Measurements from ENCODE around the gene ZBTB3.

Gene ZBTB3

DNA sequence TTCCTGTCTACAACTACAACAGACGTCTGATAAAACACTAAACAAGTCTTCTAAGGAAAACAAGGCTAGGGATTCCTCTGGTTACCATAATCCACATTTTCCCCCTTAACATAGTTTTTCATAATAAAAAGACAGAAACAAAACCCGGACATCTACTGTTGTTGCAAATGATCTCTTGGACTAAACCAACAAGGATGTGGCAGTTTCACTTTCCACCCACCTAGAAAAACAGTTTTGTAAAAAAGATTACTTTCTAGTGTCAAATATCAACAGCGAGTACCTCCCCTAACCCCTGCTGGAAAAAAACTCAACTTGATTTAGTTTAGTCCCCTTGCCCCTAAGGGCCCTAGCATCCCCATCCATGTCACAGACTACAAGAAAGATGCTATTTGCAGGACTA, 41.1 kb downstream of the ZBTB3 start:
- no peak for TF ChIP-seq ZNF426 (tag by site-specific recombination; IDR thresholded peaks at IDR 0.05)
- TF ChIP-seq, protein P1, sequence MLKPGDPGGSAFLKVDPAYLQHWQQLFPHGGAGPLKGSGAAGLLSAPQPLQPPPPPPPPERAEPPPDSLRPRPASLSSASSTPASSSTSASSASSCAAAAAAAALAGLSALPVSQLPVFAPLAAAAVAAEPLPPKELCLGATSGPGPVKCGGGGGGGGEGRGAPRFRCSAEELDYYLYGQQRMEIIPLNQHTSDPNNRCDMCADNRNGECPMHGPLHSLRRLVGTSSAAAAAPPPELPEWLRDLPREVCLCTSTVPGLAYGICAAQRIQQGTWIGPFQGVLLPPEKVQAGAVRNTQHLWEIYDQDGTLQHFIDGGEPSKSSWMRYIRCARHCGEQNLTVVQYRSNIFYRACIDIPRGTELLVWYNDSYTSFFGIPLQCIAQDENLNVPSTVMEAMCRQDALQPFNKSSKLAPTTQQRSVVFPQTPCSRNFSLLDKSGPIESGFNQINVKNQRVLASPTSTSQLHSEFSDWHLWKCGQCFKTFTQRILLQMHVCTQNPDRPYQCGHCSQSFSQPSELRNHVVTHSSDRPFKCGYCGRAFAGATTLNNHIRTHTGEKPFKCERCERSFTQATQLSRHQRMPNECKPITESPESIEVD (tag by site-specific recombination; IDR thresholded peaks at IDR 0.05): 0 out of 2 replicates have a peak, but pooled peaks have one; percentile 17
- TF ChIP-seq, protein P2, sequence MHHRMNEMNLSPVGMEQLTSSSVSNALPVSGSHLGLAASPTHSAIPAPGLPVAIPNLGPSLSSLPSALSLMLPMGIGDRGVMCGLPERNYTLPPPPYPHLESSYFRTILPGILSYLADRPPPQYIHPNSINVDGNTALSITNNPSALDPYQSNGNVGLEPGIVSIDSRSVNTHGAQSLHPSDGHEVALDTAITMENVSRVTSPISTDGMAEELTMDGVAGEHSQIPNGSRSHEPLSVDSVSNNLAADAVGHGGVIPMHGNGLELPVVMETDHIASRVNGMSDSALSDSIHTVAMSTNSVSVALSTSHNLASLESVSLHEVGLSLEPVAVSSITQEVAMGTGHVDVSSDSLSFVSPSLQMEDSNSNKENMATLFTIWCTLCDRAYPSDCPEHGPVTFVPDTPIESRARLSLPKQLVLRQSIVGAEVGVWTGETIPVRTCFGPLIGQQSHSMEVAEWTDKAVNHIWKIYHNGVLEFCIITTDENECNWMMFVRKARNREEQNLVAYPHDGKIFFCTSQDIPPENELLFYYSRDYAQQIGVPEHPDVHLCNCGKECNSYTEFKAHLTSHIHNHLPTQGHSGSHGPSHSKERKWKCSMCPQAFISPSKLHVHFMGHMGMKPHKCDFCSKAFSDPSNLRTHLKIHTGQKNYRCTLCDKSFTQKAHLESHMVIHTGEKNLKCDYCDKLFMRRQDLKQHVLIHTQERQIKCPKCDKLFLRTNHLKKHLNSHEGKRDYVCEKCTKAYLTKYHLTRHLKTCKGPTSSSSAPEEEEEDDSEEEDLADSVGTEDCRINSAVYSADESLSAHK (tag by site-specific recombination; IDR thresholded peaks at IDR 0.05): peak; percentile 57
- TF ChIP-seq, protein P3, sequence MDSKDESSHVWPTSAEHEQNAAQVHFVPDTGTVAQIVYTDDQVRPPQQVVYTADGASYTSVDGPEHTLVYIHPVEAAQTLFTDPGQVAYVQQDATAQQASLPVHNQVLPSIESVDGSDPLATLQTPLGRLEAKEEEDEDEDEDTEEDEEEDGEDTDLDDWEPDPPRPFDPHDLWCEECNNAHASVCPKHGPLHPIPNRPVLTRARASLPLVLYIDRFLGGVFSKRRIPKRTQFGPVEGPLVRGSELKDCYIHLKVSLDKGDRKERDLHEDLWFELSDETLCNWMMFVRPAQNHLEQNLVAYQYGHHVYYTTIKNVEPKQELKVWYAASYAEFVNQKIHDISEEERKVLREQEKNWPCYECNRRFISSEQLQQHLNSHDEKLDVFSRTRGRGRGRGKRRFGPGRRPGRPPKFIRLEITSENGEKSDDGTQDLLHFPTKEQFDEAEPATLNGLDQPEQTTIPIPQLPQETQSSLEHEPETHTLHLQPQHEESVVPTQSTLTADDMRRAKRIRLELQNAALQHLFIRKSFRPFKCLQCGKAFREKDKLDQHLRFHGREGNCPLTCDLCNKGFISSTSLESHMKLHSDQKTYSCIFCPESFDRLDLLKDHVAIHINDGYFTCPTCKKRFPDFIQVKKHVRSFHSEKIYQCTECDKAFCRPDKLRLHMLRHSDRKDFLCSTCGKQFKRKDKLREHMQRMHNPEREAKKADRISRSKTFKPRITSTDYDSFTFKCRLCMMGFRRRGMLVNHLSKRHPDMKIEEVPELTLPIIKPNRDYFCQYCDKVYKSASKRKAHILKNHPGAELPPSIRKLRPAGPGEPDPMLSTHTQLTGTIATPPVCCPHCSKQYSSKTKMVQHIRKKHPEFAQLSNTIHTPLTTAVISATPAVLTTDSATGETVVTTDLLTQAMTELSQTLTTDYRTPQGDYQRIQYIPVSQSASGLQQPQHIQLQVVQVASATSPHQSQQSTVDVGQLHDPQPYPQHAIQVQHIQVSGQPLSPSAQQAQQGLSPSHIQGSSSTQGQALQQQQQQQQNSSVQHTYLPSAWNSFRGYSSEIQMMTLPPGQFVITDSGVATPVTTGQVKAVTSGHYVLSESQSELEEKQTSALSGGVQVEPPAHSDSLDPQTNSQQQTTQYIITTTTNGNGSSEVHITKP (tag by site-specific recombination; IDR thresholded peaks at IDR 0.05): 0 out of 2 replicates have a peak, but pooled peaks have one; percentile 29
- Histone ChIP-seq H3K4me3 (ENCODE audit: low read depth, low read length) (no peak overlapping the region), H3K4me1 (ENCODE audit: control insufficient read depth, insufficient read depth, low read length) (no peaks in the 10 kb centered on the region), H3K27ac (ENCODE audit: extremely low read depth, low read depth, low read length) (no peak overlapping the region), H3K9me3 (ENCODE audit: control insufficient read depth, insufficient read depth, low read depth, low read length) (no peaks in the 10 kb centered on the region), H3K36me3 (ENCODE audit: control insufficient read depth in 2 of 2, insufficient read depth in 1 of 2, low read length in 2 of 2) (peaks cover 13 to 97% of the 10 kb centered on the region in 2 experiments)
- ChIA-PET CTCF (interaction anchor here (0.7 kb wide), 1 partner anchor 12 kb away, joined by 3 read pairs; no protein-coding TSS in a partner anchor), POLR2A (no interaction called here)

DNA sequence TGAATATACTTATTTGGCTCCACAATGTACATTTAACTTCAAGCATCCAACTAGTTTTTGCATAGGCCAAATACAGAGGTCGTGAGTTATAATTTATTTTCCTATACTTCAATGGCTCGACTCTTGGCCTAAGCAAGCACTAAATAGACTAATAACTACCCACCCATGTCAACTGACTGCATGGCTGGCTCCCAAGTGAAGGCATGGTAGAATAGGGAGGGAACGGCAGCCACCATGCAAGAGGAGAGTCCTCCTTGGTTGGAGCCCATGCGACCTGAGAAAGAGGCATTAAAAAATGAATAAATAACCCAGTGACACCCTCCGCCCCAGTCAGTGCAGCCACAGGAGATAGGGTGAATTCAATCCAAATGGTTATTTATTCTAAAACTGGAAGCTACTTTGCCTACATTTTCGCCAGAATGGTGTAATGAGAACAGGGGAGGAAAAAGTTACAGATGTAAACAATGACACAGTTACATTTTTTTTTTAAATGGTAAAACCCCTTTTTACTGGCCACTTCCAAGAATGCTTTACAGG, 41.6 kb downstream of the ZBTB3 start:
- H3K36me3 ChIP-seq (ENCODE audit: control insufficient read depth in 2 of 2, insufficient read depth in 1 of 2, low read length in 2 of 2): peaks cover 10 to 97% of the 10 kb centered on the region in 2 experiments
- no peak overlapping the region for H3K27ac ChIP-seq (ENCODE audit: extremely low read depth, low read depth, low read length)
- CTCF ChIA-PET: interaction anchor here (0.7 kb wide), 1 partner anchor 11 kb away, joined by 3 read pairs; no protein-coding TSS in a partner anchor
- no peak for TF ChIP-seq ZFP37 (tag by site-specific recombination; IDR thresholded peaks at IDR 0.05)
- no peak for TF ChIP-seq ZNF596 (tag by site-specific recombination; IDR thresholded peaks at IDR 0.05)
- TF ChIP-seq ZNF677 (tag by site-specific recombination; IDR thresholded peaks at IDR 0.05): no peak
- no peak for TF ChIP-seq ZNF791 (tag by site-specific recombination; IDR thresholded peaks at IDR 0.05)
- TF ChIP-seq MEIS1 (CRISPR knock-in tag; IDR thresholded peaks at IDR 0.05; ENCODE audit: borderline replicate concordance): no peak
- no peak for TF ChIP-seq ZNF16 (tag by site-specific recombination; IDR thresholded peaks at IDR 0.05; ENCODE audit: low read depth)
- no peak for TF ChIP-seq ZNF157 (tag by site-specific recombination; IDR thresholded peaks at IDR 0.05)
- no peaks in the 10 kb centered on the region for H3K4me1 ChIP-seq (ENCODE audit: control insufficient read depth, insufficient read depth, low read length)
- no peak overlapping the region for H3K4me3 ChIP-seq (ENCODE audit: low read depth, low read length)
- H3K9me3 ChIP-seq (ENCODE audit: control insufficient read depth, insufficient read depth, low read depth, low read length): no peaks in the 10 kb centered on the region
- POLR2A ChIA-PET: no interaction called here

DNA sequence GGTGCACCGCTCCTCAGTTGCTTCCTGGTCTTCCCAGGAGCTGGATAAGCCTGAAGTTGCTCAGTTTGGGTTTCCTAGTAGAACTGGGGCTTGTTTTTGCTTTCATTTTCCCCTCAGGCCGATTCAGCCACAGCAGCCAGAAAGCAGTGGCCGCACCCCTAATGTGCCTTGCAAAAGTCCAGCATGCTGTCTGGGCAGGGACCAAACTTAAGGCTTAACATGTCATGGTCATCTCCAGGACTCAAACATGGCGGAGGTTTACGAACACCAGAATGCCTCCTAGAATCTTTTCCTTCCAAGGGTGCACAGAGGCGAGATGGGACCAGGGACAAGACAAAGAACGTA, 44.0 kb downstream of the ZBTB3 start:
- POLR2A ChIA-PET: interaction anchor here (0.8 to 3.4 kb wide), 6 partner anchors 15 to 131 kb away, joined by 3 to 11 read pairs (median 4); partner anchors contain the start of genes LBHD1, POLR2G, TUT1 and UQCC3
- Histone ChIP-seq H3K4me3 (ENCODE audit: low read depth, low read length) (no peak overlapping the region), H3K36me3 (ENCODE audit: control insufficient read depth in 2 of 2, insufficient read depth in 1 of 2, low read length in 2 of 2) (peaks cover 0 to 93% of the 10 kb centered on the region in 2 experiments; a peak in 1 of 3 replicates), H3K9me3 (ENCODE audit: control insufficient read depth, insufficient read depth, low read depth, low read length) (no peaks in the 10 kb centered on the region), H3K4me1 (ENCODE audit: control insufficient read depth, insufficient read depth, low read length) (peaks cover 3% of the 10 kb centered on the region; the same call in 1 of the 2 replicates), H3K27ac (ENCODE audit: extremely low read depth, low read depth, low read length) (0 out of 2 replicates have a peak overlapping the region, but pooled peaks have one; percentile 18)
- CTCF ChIA-PET: interaction anchor here (1.1 kb wide), 2 partner anchors 16 to 77 kb away, joined by 3 read pairs; partner anchors contain the start of gene TMEM179B
- TF ChIP-seq, protein P4, sequence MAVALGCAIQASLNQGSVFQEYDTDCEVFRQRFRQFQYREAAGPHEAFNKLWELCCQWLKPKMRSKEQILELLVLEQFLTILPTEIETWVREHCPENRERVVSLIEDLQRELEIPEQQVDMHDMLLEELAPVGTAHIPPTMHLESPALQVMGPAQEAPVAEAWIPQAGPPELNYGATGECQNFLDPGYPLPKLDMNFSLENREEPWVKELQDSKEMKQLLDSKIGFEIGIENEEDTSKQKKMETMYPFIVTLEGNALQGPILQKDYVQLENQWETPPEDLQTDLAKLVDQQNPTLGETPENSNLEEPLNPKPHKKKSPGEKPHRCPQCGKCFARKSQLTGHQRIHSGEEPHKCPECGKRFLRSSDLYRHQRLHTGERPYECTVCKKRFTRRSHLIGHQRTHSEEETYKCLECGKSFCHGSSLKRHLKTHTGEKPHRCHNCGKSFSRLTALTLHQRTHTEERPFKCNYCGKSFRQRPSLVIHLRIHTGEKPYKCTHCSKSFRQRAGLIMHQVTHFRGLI (tag by site-specific recombination; IDR thresholded peaks at IDR 0.05): no peak
- TF ChIP-seq, protein P5, sequence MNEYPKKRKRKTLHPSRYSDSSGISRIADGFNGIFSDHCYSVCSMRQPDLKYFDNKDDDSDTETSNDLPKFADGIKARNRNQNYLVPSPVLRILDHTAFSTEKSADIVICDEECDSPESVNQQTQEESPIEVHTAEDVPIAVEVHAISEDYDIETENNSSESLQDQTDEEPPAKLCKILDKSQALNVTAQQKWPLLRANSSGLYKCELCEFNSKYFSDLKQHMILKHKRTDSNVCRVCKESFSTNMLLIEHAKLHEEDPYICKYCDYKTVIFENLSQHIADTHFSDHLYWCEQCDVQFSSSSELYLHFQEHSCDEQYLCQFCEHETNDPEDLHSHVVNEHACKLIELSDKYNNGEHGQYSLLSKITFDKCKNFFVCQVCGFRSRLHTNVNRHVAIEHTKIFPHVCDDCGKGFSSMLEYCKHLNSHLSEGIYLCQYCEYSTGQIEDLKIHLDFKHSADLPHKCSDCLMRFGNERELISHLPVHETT (tag by site-specific recombination; IDR thresholded peaks at IDR 0.05): no peak
- TF ChIP-seq, protein P6, sequence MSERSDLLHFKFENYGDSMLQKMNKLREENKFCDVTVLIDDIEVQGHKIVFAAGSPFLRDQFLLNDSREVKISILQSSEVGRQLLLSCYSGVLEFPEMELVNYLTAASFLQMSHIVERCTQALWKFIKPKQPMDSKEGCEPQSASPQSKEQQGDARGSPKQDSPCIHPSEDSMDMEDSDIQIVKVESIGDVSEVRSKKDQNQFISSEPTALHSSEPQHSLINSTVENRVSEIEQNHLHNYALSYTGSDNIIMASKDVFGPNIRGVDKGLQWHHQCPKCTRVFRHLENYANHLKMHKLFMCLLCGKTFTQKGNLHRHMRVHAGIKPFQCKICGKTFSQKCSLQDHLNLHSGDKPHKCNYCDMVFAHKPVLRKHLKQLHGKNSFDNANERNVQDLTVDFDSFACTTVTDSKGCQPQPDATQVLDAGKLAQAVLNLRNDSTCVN (tag by site-specific recombination; optimal IDR thresholded peaks at IDR 0.05): no peak
- TF ChIP-seq ZBTB20 (tag by site-specific recombination; IDR thresholded peaks at IDR 0.05): peak; percentile 81; the same call in 1 of the 2 replicates
- TF ChIP-seq ZNF48 (tag by site-specific recombination; IDR thresholded peaks at IDR 0.05): no peak
- TF ChIP-seq SCRT2 (tag by site-specific recombination; IDR thresholded peaks at IDR 0.05): no peak
- TF ChIP-seq ZNF501 (tag by site-specific recombination; IDR thresholded peaks at IDR 0.05): no peak

Measured in HEK293 (cell line).